ENCODE measurements around the gene CACNA1C.
"Not testable (repeated sequence)": the region's sequence is repeated elsewhere in the genome, so short reads cannot be mapped to it uniquely, and the experiment has no call there.

The CACNA1C gene

DNA sequence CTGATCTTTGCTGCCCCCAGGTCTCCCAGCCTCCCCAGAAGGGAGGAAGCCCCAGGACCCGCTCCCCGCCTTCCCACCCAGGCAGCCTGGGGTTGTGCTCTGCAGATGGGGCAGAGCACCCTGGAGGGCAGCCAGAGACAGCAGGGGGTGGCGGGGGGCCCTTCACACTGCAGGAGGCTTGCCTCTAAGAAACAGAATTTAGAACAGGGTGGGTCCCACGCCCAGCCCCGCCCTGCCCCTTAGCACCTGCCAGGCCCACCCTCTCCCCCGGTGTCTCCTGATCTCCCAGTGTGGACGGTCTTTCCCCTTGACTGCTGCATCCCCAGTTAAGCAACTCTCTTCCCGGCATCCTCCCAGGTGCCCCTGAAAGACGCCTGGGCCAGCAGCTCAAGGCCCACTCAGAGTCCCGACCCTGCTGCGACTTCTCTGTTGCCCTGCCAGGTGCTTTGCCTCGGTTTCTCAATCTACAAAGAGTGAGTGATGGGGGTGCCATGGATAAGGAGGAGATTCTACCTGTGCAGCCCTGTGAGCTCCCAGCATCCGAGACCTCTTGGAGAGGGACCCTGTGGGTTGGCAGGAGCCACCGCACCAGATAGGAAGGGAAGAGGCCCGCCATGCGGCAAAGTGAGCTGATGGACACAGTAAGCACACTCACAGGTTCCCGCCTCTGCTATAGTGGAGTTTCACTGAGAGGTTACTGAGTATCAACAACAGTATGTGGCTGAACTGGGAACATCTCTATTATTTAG lies 414.8 kb downstream of the CACNA1C start:
- no peak for DNase-seq

DNA sequence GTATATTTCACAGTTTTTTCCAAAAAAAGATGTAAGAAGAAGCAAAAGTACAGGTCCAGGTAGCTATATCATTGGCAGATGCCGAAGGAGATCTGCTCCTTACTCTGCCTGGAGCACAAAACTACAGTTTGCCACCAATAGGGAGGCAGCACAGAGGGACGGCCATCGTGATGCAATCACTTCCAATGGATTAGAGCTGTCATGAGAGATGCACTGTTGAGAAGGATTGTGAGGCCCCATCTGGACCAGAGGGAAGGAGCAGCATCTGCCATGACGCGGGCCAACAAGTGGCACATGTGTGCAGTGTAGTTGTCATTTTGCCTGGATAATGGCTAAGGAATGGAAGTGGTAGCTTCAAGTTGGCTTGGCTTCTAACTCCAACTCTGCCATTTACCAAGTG lies 423.2 kb downstream of the CACNA1C start:
- DNase-seq: no peak

DNA sequence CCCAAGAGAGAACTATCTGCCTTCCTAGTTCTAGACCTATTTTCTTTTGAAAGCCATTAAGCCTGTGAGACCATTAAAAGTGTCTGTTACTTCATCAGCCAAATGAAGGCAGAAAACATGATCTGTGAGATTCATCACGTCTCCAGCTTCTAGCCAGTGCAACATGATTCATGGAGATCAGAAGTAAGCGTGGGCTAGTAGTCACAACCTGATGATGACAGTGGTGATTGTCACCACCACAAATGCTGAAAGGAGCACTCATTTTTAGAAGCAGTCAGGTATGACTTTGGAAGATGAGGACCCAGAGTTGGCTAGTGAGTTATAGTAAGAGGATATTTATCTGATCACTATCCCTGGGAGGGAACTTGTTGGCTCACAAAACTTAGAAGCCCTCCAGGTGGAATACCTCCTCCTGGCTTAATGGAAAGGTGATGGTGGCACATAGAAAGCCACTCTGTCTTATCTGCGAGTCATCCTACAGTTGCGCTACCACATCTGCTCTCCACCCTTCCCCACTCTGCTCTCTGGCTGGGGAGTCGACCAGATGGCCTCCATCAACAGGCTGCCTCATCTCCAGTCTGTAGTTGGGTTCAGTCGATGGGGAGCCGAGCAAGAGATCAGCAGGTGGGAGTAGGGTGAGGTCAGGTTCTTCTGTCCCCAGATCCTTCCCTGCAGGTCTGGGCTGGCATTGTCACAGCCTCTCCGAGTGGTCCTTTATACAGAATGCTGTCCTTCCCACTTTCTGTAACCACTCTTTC lies 424.4 kb downstream of the CACNA1C start:
- no peak for DNase-seq

DNA sequence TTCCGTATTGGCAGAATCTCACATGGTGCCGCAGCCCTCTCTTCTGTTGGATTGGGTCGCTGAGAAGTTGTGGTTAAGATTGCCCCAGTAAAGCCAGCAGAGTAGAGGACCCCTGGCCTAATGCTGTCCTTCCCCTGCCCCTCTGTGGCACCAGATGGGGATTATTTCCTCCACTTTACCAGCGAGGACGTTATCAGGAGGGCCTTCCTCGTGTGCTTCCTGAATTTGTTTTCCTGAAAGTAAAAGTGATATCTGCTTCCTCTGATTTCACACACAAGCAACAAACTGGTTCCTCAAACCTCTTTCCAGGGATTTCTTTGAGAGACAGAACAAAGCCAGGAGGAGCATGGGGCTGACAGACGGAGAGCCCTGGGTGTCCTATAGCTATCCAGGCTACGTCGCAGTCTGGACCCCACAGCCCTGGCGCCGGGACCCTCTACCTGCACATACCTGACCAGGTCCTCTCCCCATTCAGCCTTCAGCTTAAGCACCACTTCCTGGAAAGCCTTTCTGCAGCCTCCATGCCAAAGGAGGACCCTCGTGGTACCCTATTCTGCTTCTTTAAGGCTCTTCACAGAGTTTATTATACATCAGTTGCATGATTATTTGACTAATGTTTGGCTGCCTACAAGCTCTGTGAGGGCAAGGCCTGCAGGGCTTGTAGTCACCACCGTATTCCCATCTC lies 427.2 kb downstream of the CACNA1C start:
- no peak for DNase-seq

DNA sequence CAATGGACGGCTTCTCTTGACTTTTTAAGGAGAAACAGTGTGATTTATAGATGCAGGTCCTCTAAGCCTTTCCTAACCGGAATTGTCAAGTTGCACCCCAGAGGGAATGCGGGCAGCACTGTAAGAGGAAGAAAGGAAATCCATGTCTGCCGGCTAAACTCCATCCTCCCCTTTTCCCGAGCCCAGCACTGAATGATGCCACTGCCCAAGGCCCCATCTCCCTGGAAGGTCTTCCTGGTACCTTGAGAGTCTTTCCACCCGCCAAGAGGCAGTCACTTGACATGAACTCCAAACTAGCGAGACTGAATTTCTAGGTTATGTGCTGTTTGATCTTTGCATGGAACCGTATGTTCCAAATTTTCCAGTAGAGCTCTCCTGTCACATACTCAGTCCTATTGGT lies 428.6 kb downstream of the CACNA1C start:
- no peak for DNase-seq

DNA sequence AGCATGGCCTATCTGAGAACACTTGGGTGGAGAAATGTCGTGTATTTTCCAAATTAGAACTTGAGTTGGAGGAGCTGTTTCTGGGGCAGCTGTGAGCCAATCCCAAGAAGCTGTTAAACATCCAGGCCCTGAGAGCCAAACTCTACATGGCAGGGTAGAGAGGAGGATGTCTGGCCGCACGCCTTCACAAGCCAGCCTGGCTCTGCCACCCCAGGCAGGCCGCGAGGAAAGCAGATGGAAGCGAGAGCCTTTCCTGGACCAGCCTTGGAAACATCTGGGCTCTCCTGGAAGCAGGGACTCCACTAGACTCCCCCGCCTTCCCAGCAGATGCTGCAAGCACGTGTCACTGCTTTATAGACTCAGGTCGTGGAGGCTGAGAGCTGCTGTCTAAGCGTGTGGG lies 429.2 kb downstream of the CACNA1C start:
- no peak for DNase-seq

DNA sequence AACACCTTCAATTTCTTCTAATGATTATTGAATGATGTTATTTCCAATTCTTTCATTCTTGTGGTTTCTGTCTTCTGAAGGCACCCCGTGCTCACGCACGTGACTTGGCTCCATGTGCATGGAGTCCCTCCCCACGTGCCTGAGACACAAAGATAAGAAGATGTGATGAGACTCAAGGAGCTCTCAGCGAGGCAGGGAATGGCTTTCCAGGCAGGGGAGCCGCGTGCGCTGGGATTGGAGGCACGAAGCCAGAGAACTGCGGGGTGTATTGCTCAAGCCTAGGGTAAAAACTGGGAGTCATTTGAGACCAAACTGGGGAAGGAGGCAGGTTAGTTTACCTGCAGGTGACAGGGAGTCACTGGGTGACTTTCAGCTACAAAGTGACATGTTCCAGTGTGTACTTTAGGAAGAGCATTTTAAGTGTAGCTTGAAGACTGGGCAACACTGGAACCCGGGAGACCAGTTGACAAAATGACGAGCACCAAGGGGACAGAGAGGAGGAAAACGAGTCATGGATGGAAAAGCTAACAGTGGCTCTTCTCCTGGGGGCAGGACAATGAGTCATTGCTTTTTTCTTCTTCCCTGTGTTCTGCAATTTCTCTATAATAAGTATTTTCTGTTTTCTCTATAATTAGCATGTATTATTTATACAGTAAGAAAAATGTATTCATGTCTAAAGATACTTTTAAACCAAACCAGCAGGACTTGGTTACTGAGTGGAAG lies 430.3 kb downstream of the CACNA1C start:
- DNase-seq: no peak

DNA sequence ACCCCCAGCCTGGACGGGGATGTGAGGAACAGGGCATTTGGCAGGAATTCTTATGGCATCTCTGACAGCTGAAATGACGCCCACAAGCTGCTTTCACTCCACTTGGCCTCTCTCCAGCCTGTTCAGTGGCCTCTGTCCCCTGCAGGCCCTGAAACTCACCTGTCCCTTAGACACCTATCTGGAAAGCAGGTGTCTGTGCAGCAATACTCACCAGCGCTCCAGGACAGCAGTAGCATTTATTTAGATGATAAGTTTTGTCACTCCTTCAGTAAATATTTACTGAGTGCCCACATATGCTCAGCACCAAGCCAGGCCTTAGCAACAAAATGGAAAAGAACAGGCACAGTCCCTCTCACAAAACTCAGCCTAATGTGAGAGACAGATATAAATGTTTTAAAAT lies 430.9 kb downstream of the CACNA1C start:
- DNase-seq: no peak

DNA sequence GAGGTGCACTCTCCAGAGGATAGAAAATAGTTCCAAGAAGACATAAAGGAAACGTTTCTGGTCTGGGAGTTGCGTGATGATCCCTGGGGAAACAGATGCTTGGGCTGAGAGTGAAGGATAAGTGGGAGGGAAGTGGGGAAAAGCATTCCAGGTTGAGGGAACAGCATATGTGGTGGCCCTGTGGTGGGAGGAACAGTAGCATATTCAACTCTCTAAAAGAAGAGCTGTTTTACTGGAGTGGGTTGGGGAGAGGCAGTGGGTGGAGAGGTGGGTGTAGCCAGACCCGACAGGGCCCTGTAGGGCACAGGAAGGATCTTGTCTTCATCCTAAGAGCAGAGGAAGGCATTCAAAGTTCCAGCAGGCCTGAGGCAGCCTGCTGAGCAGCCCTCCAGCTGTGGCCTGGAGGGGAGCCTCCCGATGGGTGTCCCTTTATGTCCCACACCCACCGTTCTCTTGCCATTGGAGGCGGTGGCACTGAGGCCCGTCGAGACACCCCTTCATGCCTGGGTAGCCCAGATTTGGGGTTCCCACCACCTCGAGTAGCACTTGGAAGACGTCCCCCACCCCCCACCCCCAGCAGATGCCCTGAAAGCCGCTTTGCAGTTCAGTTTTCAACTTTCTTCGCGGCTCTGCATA lies 431.5 kb downstream of the CACNA1C start:
- DNase-seq: no peak

DNA sequence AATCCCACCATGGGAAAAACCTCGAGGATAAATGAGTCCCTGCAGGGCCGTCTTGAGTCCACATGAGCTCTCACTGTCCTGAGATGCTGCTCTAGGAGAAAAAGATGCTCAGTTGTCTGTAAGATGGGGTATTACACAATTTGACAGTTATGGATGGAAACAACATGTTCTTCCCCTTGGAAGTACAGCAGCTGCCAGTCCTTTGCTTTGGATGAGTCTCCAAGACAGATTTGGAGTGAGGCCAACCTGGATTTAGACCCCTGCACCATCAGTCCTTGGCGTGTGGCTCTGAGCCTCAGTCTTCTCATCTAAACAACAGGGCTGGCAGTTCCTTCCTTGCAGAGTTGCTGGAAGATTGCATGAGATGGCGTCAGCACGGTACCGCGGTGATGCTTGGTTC lies 432.9 kb downstream of the CACNA1C start:
- DNase-seq: no peak

DNA sequence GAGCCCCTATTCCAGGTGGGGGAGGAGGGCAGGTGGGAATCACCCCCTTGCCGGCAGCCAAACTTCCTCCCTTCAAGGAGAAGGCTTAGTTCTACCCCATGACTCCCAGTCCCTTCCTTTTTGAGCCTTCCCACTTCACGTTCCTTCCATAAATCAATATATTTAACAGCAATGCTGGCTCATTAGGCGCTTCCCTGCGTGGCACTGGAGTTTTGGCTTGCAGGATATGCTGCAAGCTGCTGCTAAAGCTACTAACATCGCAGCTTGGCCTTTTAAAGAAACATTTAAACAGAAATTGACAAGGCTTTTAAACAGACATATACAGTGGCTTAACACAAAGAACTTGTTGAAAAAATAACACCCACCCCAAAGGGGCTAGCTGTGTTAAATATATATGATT lies 434.0 kb downstream of the CACNA1C start:
- DNase-seq: no peak

DNA sequence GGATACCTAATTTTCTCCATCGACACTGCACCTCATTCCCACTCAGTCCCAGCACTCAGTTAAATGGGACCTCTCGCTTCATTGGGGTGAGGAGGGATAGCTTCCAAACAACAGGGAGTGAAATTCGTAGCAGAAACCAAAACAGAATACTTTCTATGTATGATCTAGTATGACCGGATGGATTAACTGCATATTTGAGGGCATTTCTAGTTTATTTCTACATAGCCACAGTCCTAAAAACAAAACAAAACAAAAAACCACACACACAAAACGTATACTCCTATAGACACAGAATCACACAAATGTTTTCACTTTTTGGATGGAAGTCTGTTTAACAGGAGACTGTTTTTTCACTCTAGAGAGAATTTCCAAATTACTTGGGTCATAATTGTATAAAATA lies 434.5 kb downstream of the CACNA1C start:
- DNase-seq: no peak

DNA sequence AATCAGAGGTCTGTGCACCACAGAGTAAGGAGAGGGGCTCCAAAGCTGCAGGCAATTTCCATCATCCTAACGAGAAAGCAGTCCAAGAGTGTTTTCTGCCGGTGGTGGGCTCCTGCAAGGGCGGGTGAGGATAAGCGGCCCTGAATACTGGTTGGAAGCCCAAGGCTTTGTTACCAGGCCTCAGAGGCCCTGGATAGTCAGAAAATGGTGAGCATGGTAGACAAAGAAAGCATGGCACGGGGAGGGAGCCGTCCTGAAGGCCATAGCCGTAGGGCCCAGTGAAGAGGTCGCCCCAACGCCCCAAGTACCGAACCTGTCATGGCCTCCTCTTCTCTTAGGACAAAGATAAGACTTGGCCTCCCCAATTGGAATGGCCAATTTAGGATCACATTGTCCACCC lies 435.3 kb downstream of the CACNA1C start:
- DNase-seq: no peak

DNA sequence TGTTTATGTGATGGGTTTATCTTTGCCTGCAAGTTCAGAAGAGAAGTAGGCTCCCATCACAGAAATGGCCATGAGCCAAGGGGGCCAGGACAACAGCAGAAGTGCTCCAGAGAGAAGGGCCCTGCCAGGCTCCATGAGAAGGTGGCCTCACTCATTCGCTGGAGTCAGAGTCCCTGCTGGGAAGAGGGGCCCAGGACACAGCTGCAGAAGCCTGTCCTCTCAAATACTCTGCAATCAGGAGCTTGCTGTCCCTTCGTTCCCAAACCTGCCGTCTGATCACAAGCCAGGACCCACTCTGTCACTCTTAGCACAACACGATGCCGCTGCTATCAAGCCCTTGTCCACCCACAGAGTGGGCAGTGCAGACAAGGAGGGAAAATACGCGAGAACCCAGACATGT lies 435.8 kb downstream of the CACNA1C start:
- DNase-seq: no peak

DNA sequence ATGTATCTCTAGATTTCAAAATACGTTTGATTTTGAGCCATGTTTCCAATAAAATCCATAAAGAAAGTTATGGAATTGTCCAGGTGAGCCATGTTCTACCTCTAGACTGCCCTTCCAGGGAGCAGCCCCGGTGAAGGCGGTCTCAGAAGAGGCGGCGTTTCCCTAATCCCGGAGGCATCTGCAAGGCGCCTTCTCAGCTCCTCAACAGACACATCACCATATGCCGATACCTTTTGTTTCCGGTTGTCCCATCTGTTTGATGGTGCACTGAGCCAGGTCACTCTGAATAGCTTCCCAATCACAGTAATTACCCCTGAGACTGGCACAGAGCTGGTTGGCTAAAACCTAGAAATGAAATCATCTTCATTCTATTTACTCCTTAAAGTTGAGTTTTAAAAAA lies 436.5 kb downstream of the CACNA1C start:
- DNase-seq: no peak

DNA sequence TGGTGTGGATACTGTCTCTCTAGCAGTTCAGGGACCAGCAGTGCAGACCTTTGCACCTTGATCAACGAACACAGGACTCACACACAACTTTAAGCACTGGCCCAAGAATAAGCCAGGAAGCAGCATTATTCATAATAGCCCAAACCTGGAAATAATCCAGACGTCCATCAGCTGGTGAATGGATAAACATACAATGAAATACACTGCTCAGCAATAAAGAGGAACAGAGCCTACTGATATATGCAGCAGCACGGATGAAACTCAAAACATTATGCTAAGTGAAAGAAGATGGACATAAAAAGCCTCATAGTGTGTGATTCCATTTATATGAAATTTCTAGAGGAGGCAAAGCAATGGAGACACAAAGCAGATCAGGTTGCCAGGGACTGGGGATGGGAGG lies 438.0 kb downstream of the CACNA1C start:
- DNase-seq: no peak

DNA sequence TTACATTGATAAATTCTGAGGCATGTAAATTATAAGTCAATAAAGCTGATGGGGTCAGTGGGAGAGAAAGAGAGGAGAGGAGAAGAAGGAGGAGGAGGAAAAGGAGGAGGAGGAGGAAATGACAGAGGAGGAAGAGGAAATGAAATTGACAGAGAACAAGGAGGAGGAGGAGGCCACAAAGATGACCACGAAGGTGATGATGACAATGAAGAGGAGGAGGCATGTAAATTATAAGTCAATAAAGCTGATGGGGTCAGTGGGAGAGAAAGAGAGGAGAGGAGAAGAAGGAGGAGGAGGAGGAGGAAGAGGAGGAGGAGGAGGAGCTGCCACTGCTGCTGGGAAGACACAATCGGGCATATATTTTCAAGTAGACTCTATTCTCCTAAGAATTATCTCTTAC lies 438.6 kb downstream of the CACNA1C start:
- not testable (repeated sequence) for DNase-seq

DNA sequence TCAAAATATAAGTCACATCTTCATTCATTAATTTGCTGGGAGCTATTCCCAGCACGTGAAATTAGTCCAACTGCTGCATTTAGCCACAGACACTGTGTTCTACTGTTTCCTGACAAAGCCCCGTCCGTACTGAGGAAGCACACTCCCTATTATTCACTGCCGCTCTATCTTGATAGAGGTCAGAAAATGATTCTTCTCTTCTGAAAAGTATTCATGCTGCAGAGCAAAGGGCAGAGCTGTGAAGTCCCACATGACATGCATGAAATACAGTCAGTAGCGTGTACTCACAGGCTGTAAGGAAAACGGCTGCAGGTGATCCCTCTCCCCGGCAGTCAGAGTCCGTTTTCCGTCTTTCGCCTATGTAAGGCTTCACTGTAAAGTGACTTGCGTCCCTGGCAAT lies 439.4 kb downstream of the CACNA1C start:
- DNase-seq: no peak

DNA sequence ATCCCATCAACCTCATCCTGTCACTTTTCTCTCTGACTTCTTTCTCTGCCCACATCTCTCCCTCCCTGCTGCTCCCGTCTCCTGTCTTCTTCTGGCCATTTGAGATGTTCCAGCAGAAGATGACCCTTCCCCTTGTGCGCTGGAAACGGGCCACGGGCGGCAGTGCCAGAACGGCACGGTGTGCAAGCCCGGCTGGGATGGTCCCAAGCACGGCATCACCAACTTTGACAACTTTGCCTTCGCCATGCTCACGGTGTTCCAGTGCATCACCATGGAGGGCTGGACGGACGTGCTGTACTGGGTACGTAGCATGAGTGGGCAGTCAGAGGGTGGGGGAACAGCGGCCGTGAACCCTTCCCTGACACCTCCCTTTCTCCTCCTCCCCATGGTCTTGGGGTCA lies 440.3 kb downstream of the CACNA1C start:
- no peak for DNase-seq

DNA sequence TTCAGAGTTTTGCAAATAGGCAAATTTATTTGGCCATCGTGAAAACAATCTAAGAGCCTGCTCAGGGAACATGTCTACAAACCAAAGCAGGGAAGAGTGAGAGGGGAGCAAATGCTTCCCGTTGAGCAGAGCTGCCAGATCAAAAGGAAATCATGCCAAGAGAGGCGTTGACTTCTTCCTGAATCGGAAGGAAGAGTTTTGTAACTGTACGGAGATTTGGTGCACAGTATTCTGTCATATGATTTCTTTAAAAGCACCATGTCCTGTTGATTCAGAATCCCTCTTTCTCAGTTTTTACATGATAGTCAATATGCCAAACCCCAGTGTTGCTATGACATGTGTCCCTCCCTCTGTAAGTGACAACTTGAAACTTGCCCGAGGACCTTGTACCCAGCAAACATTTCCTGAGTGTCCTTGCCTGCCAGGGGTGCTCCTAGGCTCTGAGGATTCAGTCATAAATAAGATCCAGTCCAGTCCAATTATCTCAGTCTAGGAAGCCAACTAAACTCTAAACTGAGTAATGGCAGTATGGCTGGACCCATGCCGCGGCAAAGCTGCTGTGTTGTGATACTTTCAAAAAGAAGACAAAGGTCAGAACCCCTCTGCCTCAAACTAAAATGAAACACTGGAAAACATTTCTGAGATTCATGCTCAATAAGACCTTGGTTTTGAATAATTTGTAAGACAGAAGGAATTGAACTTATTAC lies 441.9 kb downstream of the CACNA1C start:
- DNase-seq: no peak

DNA sequence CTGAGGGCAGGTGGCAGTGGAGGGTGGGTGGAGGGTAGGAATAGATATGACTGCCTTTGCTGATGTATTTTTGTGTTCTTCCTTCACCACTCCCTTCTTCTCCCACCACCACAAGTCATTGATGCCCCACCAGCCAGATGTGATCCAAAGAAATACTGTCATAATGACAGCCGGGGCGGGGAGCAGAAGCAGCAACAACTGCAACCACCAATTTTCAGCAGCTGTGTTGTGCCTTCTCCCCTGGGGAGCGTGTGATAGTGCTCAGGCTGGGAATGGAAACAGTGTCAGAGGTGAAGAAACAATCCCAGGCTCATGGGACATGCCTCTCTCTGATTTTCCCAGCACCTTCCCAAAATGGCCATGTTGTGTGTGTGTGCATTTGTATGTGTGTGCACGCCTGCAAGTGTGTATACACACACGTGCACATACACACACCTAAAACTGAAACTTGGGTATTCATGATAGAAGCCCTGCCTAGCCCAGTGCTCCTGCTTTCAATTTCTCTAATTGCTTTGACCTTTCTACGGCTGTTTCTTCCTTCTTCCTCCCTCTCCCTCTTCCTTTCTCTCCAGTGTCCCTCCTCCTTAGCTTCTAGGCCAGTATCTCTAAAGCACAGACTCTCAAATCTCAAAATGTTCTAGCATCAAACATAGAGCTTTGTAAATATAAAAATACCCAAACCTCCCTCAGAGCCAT lies 442.8 kb downstream of the CACNA1C start:
- DNase-seq: no peak
